ENCODE data around the gene MTRFR.
A peak's percentile ranks its signal among the peaks of the same experiment; 100 is the strongest.

Gene MTRFR

DNA sequence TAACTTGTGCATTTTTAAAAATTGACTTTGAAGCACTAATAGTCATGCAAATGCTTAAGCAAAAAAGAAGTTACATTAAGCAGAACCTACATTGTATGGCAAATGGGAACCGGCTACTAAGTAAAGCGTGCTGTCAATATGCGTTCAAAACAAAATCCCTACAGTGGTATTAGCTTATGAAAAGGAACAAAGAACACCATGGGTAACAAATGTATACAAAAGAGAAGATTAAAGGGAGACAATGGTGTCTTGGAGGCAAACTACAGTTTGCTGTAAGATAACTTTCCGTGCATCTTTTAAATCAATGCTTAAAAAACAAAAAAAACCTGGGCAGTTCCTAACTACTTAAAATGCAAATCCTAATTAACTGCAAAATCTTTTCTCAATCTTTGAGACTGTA is 28.0 kb downstream of the MTRFR start:
- peaks cover 7 to 87% (median 64%) of the 10 kb centered on the region in 5 donors for H3K36me3 ChIP-seq (ENCODE audit: control insufficient read depth in 5 of 5, insufficient read depth in 5 of 5, low read length in 5 of 5)
- no peaks in the 10 kb centered on the region for H3K27me3 ChIP-seq (ENCODE audit: control insufficient read depth in 5 of 5, insufficient read depth in 4 of 5, low read length in 5 of 5)

DNA sequence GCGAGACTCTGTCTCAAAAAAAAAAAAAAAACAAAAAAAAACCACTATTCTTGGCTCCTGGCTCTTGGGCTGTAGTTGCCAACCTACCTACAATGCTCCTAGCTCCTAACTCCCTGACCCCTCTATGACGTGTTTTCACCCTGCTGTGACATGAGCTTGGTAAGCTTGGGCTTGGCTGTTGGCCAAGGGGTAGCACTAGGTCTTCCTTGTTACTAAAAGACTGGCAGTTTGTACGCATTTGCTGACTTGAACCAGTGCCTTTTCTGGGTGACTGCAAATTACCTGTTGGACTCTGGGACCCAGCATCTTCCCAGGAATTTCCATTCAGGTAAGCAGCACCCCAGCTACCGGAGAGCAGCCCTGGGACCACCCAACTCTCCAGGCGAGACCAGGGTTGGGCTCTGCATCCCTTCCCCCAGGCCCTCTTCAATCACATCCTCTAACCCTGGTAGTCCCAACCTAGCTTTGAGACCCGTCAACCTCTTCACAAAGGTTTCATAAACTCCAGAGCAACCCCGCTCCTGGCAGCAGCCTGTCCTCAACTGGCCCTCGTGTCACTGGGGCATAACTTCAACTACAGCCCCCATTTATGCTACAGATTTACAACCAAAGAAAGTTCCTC is 30.1 kb downstream of the MTRFR start:
- peaks cover 0 to 13% (median 8%) of the 10 kb centered on the region in 5 donors for H3K4me1 ChIP-seq (ENCODE audit: control insufficient read depth in 5 of 5, insufficient read depth in 5 of 5, low read length in 5 of 5)
- H3K4me3 ChIP-seq (ENCODE audit: low read depth in 1 of 5, low read length in 5 of 5), result no peak overlapping the region
- no peak overlapping the region for H3K9ac ChIP-seq (ENCODE audit: low read length in 5 of 5)
- H3K36me3 ChIP-seq (ENCODE audit: control insufficient read depth in 5 of 5, insufficient read depth in 5 of 5, low read length in 5 of 5), result peaks cover 5 to 81% (median 60%) of the 10 kb centered on the region in 5 donors
- H3K9me3 ChIP-seq (ENCODE audit: control insufficient read depth in 5 of 5, low read length in 5 of 5), result no peaks in the 10 kb centered on the region
- H3K27ac ChIP-seq (ENCODE audit: low read depth, low read length), result no peak overlapping the region
- H3K27me3 ChIP-seq (ENCODE audit: control insufficient read depth in 5 of 5, insufficient read depth in 4 of 5, low read length in 5 of 5), result no peaks in the 10 kb centered on the region

More for the DNA sequence above, 28.0 kb downstream of the MTRFR start:
- H3K4me3 ChIP-seq (ENCODE audit: low read depth in 1 of 5, low read length in 5 of 5), result no peak overlapping the region
- no peak overlapping the region for H3K9ac ChIP-seq (ENCODE audit: low read length in 5 of 5)
- no peak overlapping the region for H3K27ac ChIP-seq (ENCODE audit: low read depth, low read length)
- peaks cover 0 to 5% (median 0%) of the 10 kb centered on the region in 5 donors for H3K4me1 ChIP-seq (ENCODE audit: control insufficient read depth in 5 of 5, insufficient read depth in 5 of 5, low read length in 5 of 5)
- H3K9me3 ChIP-seq (ENCODE audit: control insufficient read depth in 5 of 5, low read length in 5 of 5), result no peaks in the 10 kb centered on the region

DNA sequence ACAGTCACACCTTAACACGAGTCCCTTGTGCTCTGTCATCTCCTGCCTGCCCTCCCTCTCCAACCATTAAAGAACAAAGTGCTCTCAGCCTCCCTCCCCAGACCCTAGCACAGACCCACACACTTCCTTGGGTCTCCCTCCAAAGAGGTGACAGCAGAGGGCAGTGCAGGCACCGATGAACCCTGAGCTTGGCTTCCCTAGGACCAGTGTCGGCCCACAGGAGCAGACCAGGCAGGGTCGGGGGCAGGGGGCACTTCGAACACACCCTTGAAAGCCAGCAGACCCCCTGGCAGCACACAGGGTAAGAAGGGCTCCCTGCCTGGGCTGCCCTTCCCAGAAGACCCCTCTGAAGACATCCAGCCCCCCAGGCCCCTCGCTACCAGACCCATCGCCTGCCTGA is 31.4 kb downstream of the MTRFR start:
- Histone ChIP-seq H3K9me3 (ENCODE audit: control insufficient read depth in 5 of 5, low read length in 5 of 5) (no peaks in the 10 kb centered on the region), H3K9ac (ENCODE audit: low read length in 5 of 5) (no peak overlapping the region), H3K4me3 (ENCODE audit: low read depth in 1 of 5, low read length in 5 of 5) (no peak overlapping the region), H3K27ac (ENCODE audit: low read depth, low read length) (no peak overlapping the region), H3K27me3 (ENCODE audit: control insufficient read depth in 5 of 5, insufficient read depth in 4 of 5, low read length in 5 of 5) (no peaks in the 10 kb centered on the region), H3K36me3 (ENCODE audit: control insufficient read depth in 5 of 5, insufficient read depth in 5 of 5, low read length in 5 of 5) (peaks cover 4 to 68% (median 49%) of the 10 kb centered on the region in 5 donors), H3K4me1 (ENCODE audit: control insufficient read depth in 5 of 5, insufficient read depth in 5 of 5, low read length in 5 of 5) (peaks cover 4 to 24% (median 20%) of the 10 kb centered on the region in 5 donors)

DNA sequence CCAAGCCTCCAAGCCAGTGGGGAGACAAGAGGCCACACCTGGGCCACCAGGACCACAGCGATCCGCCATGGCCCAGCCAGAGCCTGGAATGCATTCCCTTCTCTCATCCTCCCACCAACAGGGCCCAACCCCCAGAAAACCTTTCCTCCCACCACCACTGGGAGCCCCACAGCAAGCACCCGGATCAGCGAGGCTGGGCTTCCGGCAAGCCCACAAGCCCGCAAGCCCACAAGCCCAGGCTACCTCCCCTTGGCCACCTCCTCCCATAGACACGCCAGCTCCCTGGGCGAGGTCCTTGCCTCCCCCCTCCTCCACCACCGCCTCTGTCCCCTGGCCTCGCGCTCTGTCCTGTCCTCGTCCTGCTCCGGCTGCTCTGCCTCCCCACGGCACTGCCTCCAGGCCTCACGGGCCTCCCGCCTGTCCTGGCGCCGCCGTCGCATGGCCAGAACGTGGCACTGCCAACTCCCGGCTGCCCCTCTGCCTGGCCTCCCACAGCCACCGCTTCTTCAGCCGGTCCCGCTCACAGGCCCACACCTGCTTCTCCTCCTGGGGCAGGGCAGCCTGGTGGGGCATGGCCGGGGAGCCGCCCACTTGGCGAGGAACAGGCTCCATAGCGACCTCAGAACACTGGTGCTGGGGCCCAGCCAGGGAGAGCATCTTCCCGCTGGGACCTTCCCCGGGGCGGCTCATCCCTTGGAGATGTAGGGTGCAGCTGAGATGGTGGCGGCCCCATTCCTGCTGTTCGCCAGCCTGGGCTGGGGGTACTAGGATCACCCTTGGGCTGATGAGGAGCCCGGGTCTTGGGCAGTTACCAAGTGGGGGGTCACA is 32.8 kb downstream of the MTRFR start:
- Histone ChIP-seq H3K36me3 (ENCODE audit: control insufficient read depth in 5 of 5, insufficient read depth in 5 of 5, low read length in 5 of 5) (peaks cover 0 to 54% (median 42%) of the 10 kb centered on the region in 5 donors), H3K9ac (ENCODE audit: low read length in 5 of 5) (no peak overlapping the region), H3K27me3 (ENCODE audit: control insufficient read depth in 5 of 5, insufficient read depth in 4 of 5, low read length in 5 of 5) (no peaks in the 10 kb centered on the region), H3K9me3 (ENCODE audit: control insufficient read depth in 5 of 5, low read length in 5 of 5) (no peaks in the 10 kb centered on the region), H3K4me1 (ENCODE audit: control insufficient read depth in 5 of 5, insufficient read depth in 5 of 5, low read length in 5 of 5) (peaks cover 4 to 35% (median 32%) of the 10 kb centered on the region in 5 donors), H3K27ac (ENCODE audit: low read depth, low read length) (no peak overlapping the region), H3K4me3 (ENCODE audit: low read depth in 1 of 5, low read length in 5 of 5) (no peak overlapping the region)

DNA sequence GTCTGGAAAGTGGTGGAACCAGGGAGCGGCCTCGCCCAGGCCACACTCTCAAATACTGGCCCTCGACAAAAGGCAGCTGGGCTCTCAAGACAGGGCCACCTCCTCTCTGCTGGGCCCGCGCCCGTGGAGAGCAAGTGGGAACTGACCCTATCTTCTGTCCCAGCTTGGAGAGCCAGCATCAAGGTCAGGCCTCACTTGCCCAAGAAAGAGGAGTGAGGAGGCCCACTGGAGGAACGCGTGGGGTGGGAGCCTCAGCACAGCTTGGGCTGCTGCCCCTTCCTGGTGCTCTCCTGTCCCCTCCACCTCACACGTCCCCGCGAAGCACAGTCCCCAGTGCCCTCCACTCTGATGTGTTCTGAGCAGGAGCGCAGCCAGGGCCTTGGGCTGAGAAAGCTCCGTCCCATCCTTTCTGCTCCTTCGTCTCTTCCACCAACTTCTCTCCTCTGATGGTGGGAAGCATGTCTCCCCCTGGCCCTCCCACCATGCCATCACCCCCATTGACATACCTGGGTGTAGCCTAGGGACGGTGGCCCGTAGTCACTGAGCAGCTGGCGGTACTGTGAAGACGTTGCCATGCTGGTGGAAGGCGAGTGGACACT is 33.5 kb downstream of the MTRFR start:
- H3K27ac ChIP-seq (ENCODE audit: low read depth, low read length), result no peak overlapping the region
- peaks cover 4 to 35% (median 32%) of the 10 kb centered on the region in 5 donors for H3K4me1 ChIP-seq (ENCODE audit: control insufficient read depth in 5 of 5, insufficient read depth in 5 of 5, low read length in 5 of 5)
- H3K4me3 ChIP-seq (ENCODE audit: low read depth in 1 of 5, low read length in 5 of 5), result no peak overlapping the region
- H3K36me3 ChIP-seq (ENCODE audit: control insufficient read depth in 5 of 5, insufficient read depth in 5 of 5, low read length in 5 of 5), result peaks cover 0 to 47% (median 35%) of the 10 kb centered on the region in 5 donors
- no peaks in the 10 kb centered on the region for H3K9me3 ChIP-seq (ENCODE audit: control insufficient read depth in 5 of 5, low read length in 5 of 5)
- H3K9ac ChIP-seq (ENCODE audit: low read length in 5 of 5), result no peak overlapping the region
- H3K27me3 ChIP-seq (ENCODE audit: control insufficient read depth in 5 of 5, insufficient read depth in 4 of 5, low read length in 5 of 5), result no peaks in the 10 kb centered on the region

DNA sequence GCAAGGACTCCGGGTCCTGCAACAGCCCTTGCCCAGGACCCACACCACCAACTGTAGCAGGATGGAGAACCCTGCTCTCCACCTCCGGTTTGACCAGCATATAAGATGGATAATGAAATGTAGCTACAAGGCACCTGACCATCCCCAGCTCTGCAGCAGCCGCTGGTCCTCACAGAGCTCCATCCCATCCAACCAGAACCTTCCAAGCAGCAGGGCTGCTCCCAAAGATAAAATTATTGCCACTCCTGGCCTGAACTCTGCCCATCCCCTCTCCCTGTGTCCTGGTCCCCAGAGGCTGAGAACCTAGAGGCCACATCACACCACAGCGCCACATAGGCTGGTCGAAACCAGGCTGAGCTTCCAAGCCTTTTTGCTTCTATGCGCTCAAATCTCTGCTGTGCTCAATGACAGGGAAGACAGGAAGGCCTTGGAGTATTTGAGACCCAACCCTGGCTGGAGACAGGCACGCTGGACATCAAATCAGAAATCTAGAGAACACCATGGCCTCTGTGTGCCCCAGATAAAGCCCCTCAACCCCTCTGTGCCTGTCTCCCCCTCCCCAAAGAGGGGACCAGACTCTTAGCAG is 34.2 kb downstream of the MTRFR start:
- Histone ChIP-seq H3K9me3 (ENCODE audit: control insufficient read depth in 5 of 5, low read length in 5 of 5) (no peaks in the 10 kb centered on the region), H3K27me3 (ENCODE audit: control insufficient read depth in 5 of 5, insufficient read depth in 4 of 5, low read length in 5 of 5) (no peaks in the 10 kb centered on the region), H3K36me3 (ENCODE audit: control insufficient read depth in 5 of 5, insufficient read depth in 5 of 5, low read length in 5 of 5) (peaks cover 0 to 41% (median 28%) of the 10 kb centered on the region in 5 donors), H3K27ac (ENCODE audit: low read depth, low read length) (no peak overlapping the region), H3K4me3 (ENCODE audit: low read depth in 1 of 5, low read length in 5 of 5) (peak overlapping the region in 1 of 5 donors; percentile 19), H3K9ac (ENCODE audit: low read length in 5 of 5) (peak overlapping the region in 1 of 5 donors; percentile 33), H3K4me1 (ENCODE audit: control insufficient read depth in 5 of 5, insufficient read depth in 5 of 5, low read length in 5 of 5) (peaks cover 4 to 41% (median 37%) of the 10 kb centered on the region in 5 donors)

DNA sequence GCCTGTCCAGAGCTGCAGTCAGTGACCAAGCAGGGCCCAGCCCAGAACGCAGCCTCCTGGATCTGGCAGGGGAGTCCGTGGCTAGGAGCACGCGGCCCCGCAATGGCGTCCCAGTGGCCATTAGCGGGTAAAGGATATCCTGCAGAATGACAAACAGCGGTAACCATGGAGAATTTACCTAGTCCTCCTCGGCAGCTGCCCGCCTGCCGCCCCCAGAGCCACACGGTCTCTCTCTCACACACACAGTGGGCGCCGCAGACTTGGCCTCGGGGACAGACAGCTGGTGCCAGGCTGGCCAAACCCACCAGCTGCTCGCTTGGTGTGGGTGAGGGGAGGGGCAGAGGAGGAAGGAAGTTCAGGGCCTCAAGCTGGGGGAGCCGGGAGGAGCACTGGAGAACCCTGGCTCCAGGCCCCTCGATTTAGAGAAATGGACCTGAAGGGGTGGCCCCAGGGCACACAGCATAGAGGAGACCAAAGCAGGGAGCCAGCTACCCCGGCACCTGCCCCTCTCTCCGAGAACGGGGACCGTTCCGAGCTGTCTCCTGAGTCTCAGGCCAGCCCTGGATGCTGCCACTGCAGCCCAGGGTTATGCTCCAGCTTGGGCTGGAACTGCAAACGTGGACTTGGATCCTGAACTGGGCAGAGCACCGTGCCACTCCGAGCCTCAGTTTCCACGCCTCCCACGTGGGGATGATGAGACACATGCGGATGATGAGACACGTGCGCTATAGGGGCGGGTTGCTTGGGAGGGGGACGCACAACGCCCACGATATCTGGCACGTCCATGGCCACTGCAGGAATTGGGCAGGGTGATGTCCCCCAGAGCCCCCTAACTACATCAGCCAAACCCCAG is 35.0 kb downstream of the MTRFR start:
- Histone ChIP-seq H3K27ac (ENCODE audit: low read depth, low read length) (no peak overlapping the region), H3K4me3 (ENCODE audit: low read depth in 1 of 5, low read length in 5 of 5) (peak overlapping the region in 3 of 5 donors; percentile 19 to 73 (median 65)), H3K9me3 (ENCODE audit: control insufficient read depth in 5 of 5, low read length in 5 of 5) (no peaks in the 10 kb centered on the region), H3K4me1 (ENCODE audit: control insufficient read depth in 5 of 5, insufficient read depth in 5 of 5, low read length in 5 of 5) (peaks cover 4 to 43% (median 37%) of the 10 kb centered on the region in 5 donors), H3K27me3 (ENCODE audit: control insufficient read depth in 5 of 5, insufficient read depth in 4 of 5, low read length in 5 of 5) (no peaks in the 10 kb centered on the region), H3K9ac (ENCODE audit: low read length in 5 of 5) (peak overlapping the region in 4 of 5 donors; percentile 33 to 52 (median 48)), H3K36me3 (ENCODE audit: control insufficient read depth in 5 of 5, insufficient read depth in 5 of 5, low read length in 5 of 5) (peaks cover 0 to 35% (median 24%) of the 10 kb centered on the region in 5 donors)

DNA sequence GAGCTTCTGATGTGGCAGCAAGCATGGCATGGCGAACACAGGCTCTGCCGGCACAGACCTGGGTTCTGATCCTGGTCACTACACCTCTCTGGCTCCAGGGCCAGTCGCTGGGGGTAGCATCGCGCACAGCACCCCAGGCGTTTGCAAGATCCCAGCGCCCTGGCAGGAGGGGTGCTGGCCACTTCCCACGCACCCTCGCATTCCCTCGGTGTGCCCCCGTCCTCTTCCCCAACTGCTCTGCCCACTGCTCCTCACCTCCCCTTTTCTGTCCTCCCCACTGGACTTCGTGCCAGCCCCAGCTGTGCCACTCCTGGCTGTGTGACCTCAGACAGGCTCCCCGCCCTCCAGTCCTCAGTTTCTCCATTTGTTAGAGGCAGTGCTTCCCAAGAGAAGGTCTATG is 35.6 kb downstream of the MTRFR start:
- peak overlapping the region in 2 of 5 donors; percentile 33 to 49 for H3K9ac ChIP-seq (ENCODE audit: low read length in 5 of 5)
- H3K4me1 ChIP-seq (ENCODE audit: control insufficient read depth in 5 of 5, insufficient read depth in 5 of 5, low read length in 5 of 5), result peaks cover 4 to 43% (median 37%) of the 10 kb centered on the region in 5 donors
- H3K9me3 ChIP-seq (ENCODE audit: control insufficient read depth in 5 of 5, low read length in 5 of 5), result no peaks in the 10 kb centered on the region
- peak overlapping the region in 4 of 5 donors; percentile 31 to 73 (median 50) for H3K4me3 ChIP-seq (ENCODE audit: low read depth in 1 of 5, low read length in 5 of 5)
- H3K36me3 ChIP-seq (ENCODE audit: control insufficient read depth in 5 of 5, insufficient read depth in 5 of 5, low read length in 5 of 5), result peaks cover 0 to 29% (median 20%) of the 10 kb centered on the region in 5 donors
- no peaks in the 10 kb centered on the region for H3K27me3 ChIP-seq (ENCODE audit: control insufficient read depth in 5 of 5, insufficient read depth in 4 of 5, low read length in 5 of 5)
- no peak overlapping the region for H3K27ac ChIP-seq (ENCODE audit: low read depth, low read length)

DNA sequence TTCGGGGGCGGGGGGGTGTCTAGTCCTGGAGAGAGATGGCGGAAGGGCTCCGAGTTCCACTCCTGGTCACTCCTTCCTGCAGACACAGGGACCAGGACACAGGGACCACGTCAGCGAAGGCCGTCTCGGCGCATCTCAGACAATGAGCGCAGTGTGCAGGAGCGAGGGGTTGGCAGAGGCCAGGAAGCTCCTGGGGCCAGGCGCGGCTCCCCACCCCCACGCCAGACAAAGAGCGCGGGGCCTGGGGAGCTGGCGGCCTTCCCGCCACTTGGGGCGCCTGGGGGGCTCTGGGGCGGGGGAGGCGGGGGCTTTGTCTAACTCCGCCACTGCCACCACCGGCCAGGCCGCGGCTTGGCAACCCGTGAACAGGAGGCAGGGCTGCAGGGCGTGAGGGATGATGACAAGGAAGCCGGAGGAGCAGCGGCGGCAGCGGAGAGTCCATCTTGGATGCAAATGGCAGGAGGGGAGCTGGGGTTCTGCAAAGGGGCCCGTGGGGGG is 36.2 kb downstream of the MTRFR start:
- H3K27ac ChIP-seq (ENCODE audit: low read depth, low read length), result peak overlapping the region; percentile 30
- peak overlapping the region; percentile 31 to 73 (median 69) for H3K4me3 ChIP-seq (ENCODE audit: low read depth in 1 of 5, low read length in 5 of 5)
- peaks cover 0 to 27% (median 19%) of the 10 kb centered on the region in 5 donors for H3K36me3 ChIP-seq (ENCODE audit: control insufficient read depth in 5 of 5, insufficient read depth in 5 of 5, low read length in 5 of 5)
- no peaks in the 10 kb centered on the region for H3K27me3 ChIP-seq (ENCODE audit: control insufficient read depth in 5 of 5, insufficient read depth in 4 of 5, low read length in 5 of 5)
- peak overlapping the region in 2 of 5 donors; percentile 71 to 76 for H3K9ac ChIP-seq (ENCODE audit: low read length in 5 of 5)
- peaks cover 4 to 43% (median 37%) of the 10 kb centered on the region in 5 donors for H3K4me1 ChIP-seq (ENCODE audit: control insufficient read depth in 5 of 5, insufficient read depth in 5 of 5, low read length in 5 of 5)
- H3K9me3 ChIP-seq (ENCODE audit: control insufficient read depth in 5 of 5, low read length in 5 of 5), result no peaks in the 10 kb centered on the region
